Activated naive CD8-positive, alpha-beta T cell (primary cell): ENCODE data around the gene LRRC7.
"Not testable (repeated sequence)": the region's sequence is repeated elsewhere in the genome, so short reads cannot be mapped to it uniquely, and the experiment has no call there.

Source experiments
- H3K27ac Mint-ChIP-seq: one replicate; pipeline ENCODE4 v1.8.0; 2021; ENCODE audit warnings: mixed read lengths
- H3K27me3 Mint-ChIP-seq: one replicate; pipeline ENCODE4 v1.8.0; 2021; ENCODE audit warnings: mixed read lengths
- H3K36me3 Mint-ChIP-seq: one replicate; pipeline ENCODE4 v1.8.0; 2021; ENCODE audit warnings: mixed read lengths
- H3K4me1 Mint-ChIP-seq: one replicate; pipeline ENCODE4 v1.8.0; 2021; ENCODE audit warnings: low read depth, mixed read lengths
- H3K4me3 Mint-ChIP-seq: one replicate; pipeline ENCODE4 v1.8.0; 2021; ENCODE audit warnings: mild to moderate bottlenecking, mixed read lengths
- H3K9me3 Mint-ChIP-seq: one replicate; pipeline ENCODE4 v1.8.0; 2021; ENCODE audit warnings: low read depth, mixed read lengths

The LRRC7 gene

GRCh38 chr1:70044832-70045231 is 477.1 kb downstream of the LRRC7 start:
- H3K9me3 Mint-ChIP-seq = no peaks in the 10 kb centered on the region
- no peaks in the 10 kb centered on the region for H3K4me1 Mint-ChIP-seq
- H3K36me3 Mint-ChIP-seq = no peaks in the 10 kb centered on the region
- H3K4me3 Mint-ChIP-seq = no peak overlapping the region
- H3K27me3 Mint-ChIP-seq = no peaks in the 10 kb centered on the region
- H3K27ac Mint-ChIP-seq = no peak overlapping the region

- H3K9me3 Mint-ChIP-seq, H3K4me1 Mint-ChIP-seq, H3K27ac Mint-ChIP-seq, H3K36me3 Mint-ChIP-seq, H3K27me3 Mint-ChIP-seq, H3K4me3 Mint-ChIP-seq: not testable (repeated sequence)
Observed at GRCh38 chr1:70045581-70045980, 477.9 kb downstream of the LRRC7 start.

- no peaks in the 10 kb centered on the region for H3K9me3 Mint-ChIP-seq
- H3K27ac Mint-ChIP-seq = no peak overlapping the region
- no peaks in the 10 kb centered on the region for H3K36me3 Mint-ChIP-seq
- H3K27me3 Mint-ChIP-seq = no peaks in the 10 kb centered on the region
- H3K4me3 Mint-ChIP-seq = no peak overlapping the region
- H3K4me1 Mint-ChIP-seq = no peaks in the 10 kb centered on the region
Observed at GRCh38 chr1:70048336-70049094, 480.8 kb downstream of the LRRC7 start.

- H3K27me3 Mint-ChIP-seq = no peaks in the 10 kb centered on the region
- H3K4me1 Mint-ChIP-seq = no peaks in the 10 kb centered on the region
- H3K36me3 Mint-ChIP-seq = no peaks in the 10 kb centered on the region
- H3K27ac Mint-ChIP-seq = no peak overlapping the region
- H3K4me3 Mint-ChIP-seq = no peak overlapping the region
- peaks cover 3% of the 10 kb centered on the region for H3K9me3 Mint-ChIP-seq
Observed at GRCh38 chr1:70051926-70052325, 484.2 kb downstream of the LRRC7 start.

GRCh38 chr1:70057500-70057899 is 489.8 kb downstream of the LRRC7 start:
- Mint-ChIP-seq H3K27me3 (no peaks in the 10 kb centered on the region), H3K9me3 (peaks cover 3% of the 10 kb centered on the region), H3K4me3 (no peak overlapping the region), H3K4me1 (no peaks in the 10 kb centered on the region), H3K27ac (no peak overlapping the region), H3K36me3 (no peaks in the 10 kb centered on the region)

- no peak overlapping the region for H3K27ac Mint-ChIP-seq
- H3K9me3 Mint-ChIP-seq = peaks cover under 1% of the 10 kb centered on the region
- no peak overlapping the region for H3K4me3 Mint-ChIP-seq
- no peaks in the 10 kb centered on the region for H3K4me1 Mint-ChIP-seq
- no peaks in the 10 kb centered on the region for H3K27me3 Mint-ChIP-seq
- H3K36me3 Mint-ChIP-seq = no peaks in the 10 kb centered on the region
Observed at GRCh38 chr1:70061231-70061630, 493.5 kb downstream of the LRRC7 start.

GRCh38 chr1:70063861-70064260 is 496.1 kb downstream of the LRRC7 start:
- Mint-ChIP-seq H3K4me3 (no peak overlapping the region), H3K9me3 (peaks cover 10% of the 10 kb centered on the region), H3K27me3 (no peaks in the 10 kb centered on the region), H3K4me1 (no peaks in the 10 kb centered on the region), H3K36me3 (no peaks in the 10 kb centered on the region), H3K27ac (no peak overlapping the region)

- no peak overlapping the region for H3K4me3 Mint-ChIP-seq
- H3K27me3 Mint-ChIP-seq = no peaks in the 10 kb centered on the region
Observed at GRCh38 chr1:70066711-70067110, 499.0 kb downstream of the LRRC7 start.

GRCh38 chr1:70071601-70072000 is 503.9 kb downstream of the LRRC7 start:
- Mint-ChIP-seq H3K9me3 (peaks cover 10% of the 10 kb centered on the region), H3K4me3 (no peak overlapping the region), H3K27ac (no peak overlapping the region), H3K27me3 (no peaks in the 10 kb centered on the region), H3K36me3 (no peaks in the 10 kb centered on the region), H3K4me1 (no peaks in the 10 kb centered on the region)

More at GRCh38 chr1:70066711-70067110, 499.0 kb downstream of the LRRC7 start:
- H3K9me3 Mint-ChIP-seq = peaks cover 10% of the 10 kb centered on the region
- no peak overlapping the region for H3K27ac Mint-ChIP-seq
- H3K4me1 Mint-ChIP-seq = no peaks in the 10 kb centered on the region
- H3K36me3 Mint-ChIP-seq = no peaks in the 10 kb centered on the region

- Mint-ChIP-seq H3K9me3 (peaks cover 4% of the 10 kb centered on the region), H3K36me3 (no peaks in the 10 kb centered on the region), H3K4me1 (no peaks in the 10 kb centered on the region), H3K27ac (no peak overlapping the region), H3K27me3 (no peaks in the 10 kb centered on the region), H3K4me3 (no peak overlapping the region)
Observed at GRCh38 chr1:70072231-70072751, 504.6 kb downstream of the LRRC7 start.

- no peaks in the 10 kb centered on the region for H3K4me1 Mint-ChIP-seq
Observed at GRCh38 chr1:70075761-70076160, 508.0 kb downstream of the LRRC7 start.

GRCh38 chr1:70077066-70077465 is 509.3 kb downstream of the LRRC7 start:
- no peaks in the 10 kb centered on the region for H3K4me1 Mint-ChIP-seq
- no peaks in the 10 kb centered on the region for H3K36me3 Mint-ChIP-seq
- H3K4me3 Mint-ChIP-seq = no peak overlapping the region
- peaks cover 4% of the 10 kb centered on the region for H3K27me3 Mint-ChIP-seq
- H3K9me3 Mint-ChIP-seq = peaks cover 2% of the 10 kb centered on the region
- no peak overlapping the region for H3K27ac Mint-ChIP-seq

More at GRCh38 chr1:70075761-70076160, 508.0 kb downstream of the LRRC7 start:
- Mint-ChIP-seq H3K4me3 (no peak overlapping the region), H3K9me3 (peaks cover 4% of the 10 kb centered on the region), H3K27me3 (no peaks in the 10 kb centered on the region), H3K36me3 (no peaks in the 10 kb centered on the region), H3K27ac (no peak overlapping the region)

GRCh38 chr1:70079546-70079945 is 511.8 kb downstream of the LRRC7 start:
- Mint-ChIP-seq H3K4me1 (no peaks in the 10 kb centered on the region), H3K36me3 (no peaks in the 10 kb centered on the region), H3K27ac (no peak overlapping the region), H3K27me3 (peaks cover 5% of the 10 kb centered on the region), H3K4me3 (no peak overlapping the region), H3K9me3 (peaks cover 4% of the 10 kb centered on the region)

- no peaks in the 10 kb centered on the region for H3K36me3 Mint-ChIP-seq
- H3K4me3 Mint-ChIP-seq = no peak overlapping the region
- peaks cover 5% of the 10 kb centered on the region for H3K27me3 Mint-ChIP-seq
- peaks cover 4% of the 10 kb centered on the region for H3K9me3 Mint-ChIP-seq
- H3K27ac Mint-ChIP-seq = no peak overlapping the region
- no peaks in the 10 kb centered on the region for H3K4me1 Mint-ChIP-seq
Observed at GRCh38 chr1:70083519-70083918, 515.8 kb downstream of the LRRC7 start.

- Mint-ChIP-seq H3K9me3 (peaks cover 4% of the 10 kb centered on the region), H3K4me3 (no peak overlapping the region), H3K36me3 (no peaks in the 10 kb centered on the region), H3K27ac (no peak overlapping the region), H3K4me1 (no peaks in the 10 kb centered on the region), H3K27me3 (peaks cover 5% of the 10 kb centered on the region)
Observed at GRCh38 chr1:70084314-70084915, 516.7 kb downstream of the LRRC7 start.
